NCI-H2107 treated with DMSO at 0.1 percent for 48 hours (cell line): ENCODE results near the gene C20orf204.
"Not testable (repeated sequence)": the region's sequence is repeated elsewhere in the genome, so short reads cannot be mapped to it uniquely, and the experiment has no call there.

Experiments used
- DNase-seq: peaks from one replicate; lab custom pipeline; 2025; ENCODE audit not compliant: unreplicated experiment; lab: John Stamatoyannopoulos, UW

The C20orf204 gene

GRCh38 chr20:64082126-64082731 lies 46.2 kb downstream of the C20orf204 start:
- no peak for DNase-seq

- no peak for DNase-seq
Observed at GRCh38 chr20:64082820-64083377, 46.9 kb downstream of the C20orf204 start.

DNA sequence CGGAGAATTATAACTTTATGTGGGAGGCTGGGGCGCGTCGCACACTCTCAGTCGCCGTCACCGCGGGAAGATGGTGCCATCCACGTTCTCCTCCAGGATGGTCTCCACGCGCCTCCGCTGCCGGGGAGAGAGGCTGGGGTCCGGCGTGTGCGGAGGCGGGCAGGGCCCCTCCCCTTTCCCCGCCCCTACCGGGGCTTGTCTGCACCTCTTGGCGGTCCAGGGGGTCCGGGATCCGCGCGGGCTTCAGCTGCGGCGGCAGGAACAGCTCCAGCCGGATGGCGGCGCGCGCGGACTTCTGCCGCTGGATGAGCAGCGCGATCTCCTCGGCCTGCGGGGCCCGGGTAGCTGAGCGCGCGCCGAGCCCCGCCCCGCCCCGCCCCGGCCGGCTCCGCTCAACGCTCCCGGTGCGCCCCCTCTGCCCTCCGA lies 47.4 kb downstream of the C20orf204 start:
- DNase-seq: peak; percentile 45

DNA sequence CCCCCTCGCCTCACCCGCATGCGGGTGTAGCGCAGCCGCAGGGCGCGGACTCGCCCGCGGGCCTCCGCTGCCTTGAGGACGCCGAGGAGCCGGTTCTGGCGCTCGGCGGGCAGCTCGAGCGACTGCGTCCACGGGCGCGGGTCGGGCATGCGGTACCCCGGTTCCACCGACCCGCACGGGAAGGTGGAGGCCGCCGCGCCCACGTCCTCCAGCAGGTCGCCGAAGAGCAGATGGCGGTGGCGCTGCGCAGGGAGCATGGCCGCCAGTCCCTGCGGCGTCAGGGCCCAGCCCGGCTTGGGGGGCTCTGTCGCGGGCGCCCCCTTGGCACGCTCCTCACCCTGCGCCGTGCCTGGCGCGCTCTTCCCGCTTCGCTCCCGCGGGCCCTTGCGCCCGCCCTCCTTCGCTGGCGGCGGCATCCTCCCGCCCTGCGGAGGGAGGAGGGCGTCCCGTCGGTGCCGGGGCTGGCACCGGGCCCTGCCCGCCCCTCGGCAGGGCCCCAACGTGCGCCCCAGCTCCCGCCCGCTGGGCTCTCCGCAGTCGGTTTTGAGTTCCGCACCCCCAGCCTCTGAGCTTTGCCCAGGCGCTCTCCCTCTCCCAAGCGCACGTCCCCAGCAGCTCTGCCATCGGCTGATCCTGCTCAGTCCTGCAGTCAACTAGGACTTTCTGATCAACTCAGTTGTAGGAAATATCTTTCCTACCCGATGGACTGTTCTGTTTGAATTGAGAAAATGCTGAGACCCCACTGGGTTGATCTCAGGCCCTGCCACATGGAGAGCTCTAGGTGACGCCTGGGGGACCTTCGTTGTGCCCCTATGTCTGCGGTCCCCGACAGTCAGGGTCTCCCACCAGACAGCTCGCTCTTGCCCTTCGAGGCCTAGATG lies 48.1 kb downstream of the C20orf204 start, which contains the start of gene LKAAEAR1:
LKAAEAR1 (minus strand) TSS at position 595 of the 881 bp plus-strand sequence; CDS start at position 416, 179 bp downstream.
- DNase-seq: no peak

DNA sequence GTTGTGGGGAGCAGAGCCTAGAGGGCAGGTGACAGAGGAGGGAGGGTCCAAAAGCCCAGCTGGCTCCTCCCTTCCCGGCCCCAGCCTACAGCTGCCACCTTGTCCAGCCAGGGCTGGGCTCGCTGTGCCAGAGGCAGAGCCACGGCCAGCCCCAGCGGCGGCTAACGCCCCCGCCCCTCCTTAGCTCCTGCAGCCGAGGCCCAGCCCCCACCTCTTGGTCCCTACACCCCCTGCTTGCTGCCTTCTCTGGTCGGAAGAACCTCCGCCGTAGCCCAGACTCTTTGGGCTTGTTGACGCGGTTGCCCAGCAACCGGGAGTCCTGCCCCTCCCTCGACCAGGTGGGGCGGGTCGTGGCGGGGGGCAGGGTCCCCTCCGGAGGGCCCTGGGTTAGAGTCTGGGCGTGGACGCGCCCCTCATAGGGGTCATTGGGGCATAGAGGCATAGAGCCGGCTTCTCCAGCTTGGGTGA lies 48.7 kb downstream of the C20orf204 start:
- DNase-seq: no peak

DNA sequence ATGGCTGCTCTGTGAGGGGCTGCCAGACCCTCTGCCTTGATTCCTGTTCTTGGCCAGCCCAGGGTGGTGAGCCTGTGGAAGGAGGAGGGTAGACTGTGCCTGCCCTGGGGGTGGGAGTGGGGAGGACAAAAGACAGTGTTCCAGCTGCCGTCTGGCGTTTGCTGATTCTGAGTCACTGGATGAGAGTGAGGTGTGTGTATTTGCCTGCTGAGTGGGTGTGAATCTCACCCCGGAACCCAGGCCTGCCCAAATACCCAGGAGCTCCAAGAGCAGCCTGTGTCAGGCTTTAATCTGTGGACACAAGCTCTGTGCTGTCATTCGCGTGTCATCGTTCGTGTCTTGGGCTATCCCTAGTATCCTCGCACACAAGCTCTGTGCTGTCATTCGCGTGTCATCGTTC lies 50.8 kb downstream of the C20orf204 start:
- DNase-seq: no peak

GRCh38 chr20:64087226-64087825 lies 51.3 kb downstream of the C20orf204 start:
- DNase-seq: not testable (repeated sequence)

DNA sequence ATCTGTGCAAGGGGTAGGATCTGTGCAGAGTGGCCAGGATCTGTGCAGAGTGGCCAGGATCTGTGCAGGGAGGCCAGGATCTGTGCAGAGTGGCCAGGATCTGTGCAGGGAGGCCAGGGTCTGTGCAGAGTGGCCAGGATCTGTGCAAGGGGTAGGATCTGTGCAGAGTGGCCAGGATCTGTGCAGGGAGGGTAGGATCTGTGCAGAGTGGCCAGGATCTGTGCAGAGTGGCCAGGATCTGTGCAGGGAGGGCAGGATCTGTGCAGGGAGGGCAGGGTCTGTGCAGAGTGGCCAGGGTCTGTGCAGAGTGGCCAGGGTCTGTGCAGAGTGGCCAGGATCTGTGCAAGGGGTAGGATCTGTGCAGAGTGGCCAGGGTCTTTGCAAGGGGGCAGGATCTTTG lies 52.6 kb downstream of the C20orf204 start:
- DNase-seq: not testable (repeated sequence)
